ENCODE results near the gene JADE1. TPM values are rescaled to one million over a fixed set of nuclear protein-coding genes. Genes with fewer than 3 reads are reported as not detected.

JADE1 gene
- polyA plus RNA-seq, 3 donors, result 39.9 to 52.7 (median 48.3) TPM

GRCh38 chr4:128802680-128803628 lies 6.5 kb upstream of the JADE1 start:
- DNase-seq, result no peak

- no peak for DNase-seq
Measured at GRCh38 chr4:128803783-128804182, 5.7 kb upstream of the JADE1 start.

- peak; percentile 23 for DNase-seq
Measured at GRCh38 chr4:128810331-128810870, 901 bp downstream of the JADE1 start.

- DNase-seq, result peak; percentile 91
Measured at GRCh38 chr4:128810871-128811570, 1.5 kb downstream of the JADE1 start.

- DNase-seq, result peak; percentile 86
Measured at GRCh38 chr4:128811571-128812441, 2.3 kb downstream of the JADE1 start.

GRCh38 chr4:128812442-128813235 lies 3.1 kb downstream of the JADE1 start:
- DNase-seq, result peak; percentile 75

GRCh38 chr4:128813965-128814364 lies 4.5 kb downstream of the JADE1 start:
- no peak for DNase-seq

- DNase-seq, result no peak
Measured at GRCh38 chr4:128818442-128818841, 8.9 kb downstream of the JADE1 start.

GRCh38 chr4:128819082-128819742 lies 9.7 kb downstream of the JADE1 start:
- DNase-seq, result no peak

GRCh38 chr4:128820671-128821070 lies 11.2 kb downstream of the JADE1 start:
- DNase-seq, result no peak

GRCh38 chr4:128821151-128821550 lies 11.7 kb downstream of the JADE1 start:
- no peak for DNase-seq

- DNase-seq, result no peak
Measured at GRCh38 chr4:128823025-128823661, 13.6 kb downstream of the JADE1 start.

- DNase-seq, result no peak
Measured at GRCh38 chr4:128825226-128825625, 15.7 kb downstream of the JADE1 start.

- no peak for DNase-seq
Measured at GRCh38 chr4:128827296-128827695, 17.8 kb downstream of the JADE1 start.

GRCh38 chr4:128830906-128831503 lies 21.5 kb downstream of the JADE1 start:
- DNase-seq, result no peak

GRCh38 chr4:128831531-128832242 lies 22.2 kb downstream of the JADE1 start:
- DNase-seq, result peak; percentile 51

- no peak for DNase-seq
Measured at GRCh38 chr4:128832243-128832625, 22.7 kb downstream of the JADE1 start.

- no peak for DNase-seq
Measured at GRCh38 chr4:128835498-128836222, 26.2 kb downstream of the JADE1 start.

Measured in renal pelvis (tissue), 4 donors.